ENCODE measurements around the gene KLHL29. TPM values are rescaled to one million over a fixed set of nuclear protein-coding genes. Genes with fewer than 3 reads are reported as not detected.

Gene KLHL29
- total and polyA plus RNA-seq, 10 donors: 1.5 to 30.5 (median 9.4) TPM

- Histone ChIP-seq H3K36me3 (peaks cover 0 to 37% (median 6%) of the 10 kb centered on the region in 6 donors), H3K27me3 (replicated peaks in 1 of 7) (no peaks in the 10 kb centered on the region), H3K9me3 (peaks cover 0 to 12% (median 0%) of the 10 kb centered on the region in 8 donors), H3K4me1 (no peaks in the 10 kb centered on the region), H3K4me3 (no peak overlapping the region), H3K27ac (no peak overlapping the region)
- DNase-seq: no peak
- TF ChIP-seq POLR2A (IDR thresholded peaks at IDR 0.05) (no peak), POLR2AphosphoS5 (IDR thresholded peaks at IDR 0.05) (no peak), CTCF (IDR thresholded peaks at IDR 0.05 in 8 of 11, conservative IDR thresholded peaks at IDR 0.05 in 3 of 11) (no peak)
- intact Hi-C loops (cut with DNase I; ENCODE audit: low total_unique reads): no loop called here
- WGBS, 5 donors: 79 to 83% (median 81%) methylated on average over 10 of the region's 10 CpGs
Measured at GRCh38 chr2:23645230-23645808, 260.3 kb downstream of the KLHL29 start.

- Histone ChIP-seq H3K4me1 (no peaks in the 10 kb centered on the region), H3K4me3 (no peak overlapping the region), H3K27ac (no peak overlapping the region), H3K36me3 (peaks cover 0 to 20% (median 3%) of the 10 kb centered on the region in 6 donors), H3K9me3 (peaks cover 0 to 16% (median 0%) of the 10 kb centered on the region in 8 donors), H3K27me3 (replicated peaks in 1 of 7) (no peaks in the 10 kb centered on the region)
- no peak for DNase-seq
- TF ChIP-seq CTCF (IDR thresholded peaks at IDR 0.05 in 8 of 11, conservative IDR thresholded peaks at IDR 0.05 in 3 of 11) (no peak), POLR2A (IDR thresholded peaks at IDR 0.05) (no peak), POLR2AphosphoS5 (IDR thresholded peaks at IDR 0.05) (peak in 1 of 3 donors; percentile 8)
- intact Hi-C loops (cut with DNase I; ENCODE audit: low total_unique reads): no loop called here
- 90 to 95% (median 92%) methylated on average over 12 to 13 of the region's 13 CpGs for WGBS, 5 donors
Measured at GRCh38 chr2:23647563-23647962, 262.6 kb downstream of the KLHL29 start.

GRCh38 chr2:23649303-23649702 lies 264.3 kb downstream of the KLHL29 start:
- H3K9me3 ChIP-seq: peaks cover 0 to 6% (median 0%) of the 10 kb centered on the region in 8 donors
- whole genome bisulfite sequencing, 5 donors: 77 to 91% (median 82%) methylated on average over 9 to 10 of the region's 10 CpGs
- DNase-seq: no peak
- peaks cover 0 to 8% (median 0%) of the 10 kb centered on the region in 6 donors for H3K36me3 ChIP-seq
- intact Hi-C loops (cut with DNase I; ENCODE audit: low total_unique reads): no loop called here
- TF ChIP-seq POLR2AphosphoS5 (IDR thresholded peaks at IDR 0.05) (no peak), POLR2A (IDR thresholded peaks at IDR 0.05) (no peak), CTCF (IDR thresholded peaks at IDR 0.05 in 8 of 11, conservative IDR thresholded peaks at IDR 0.05 in 3 of 11) (no peak)
- no peaks in the 10 kb centered on the region for H3K27me3 ChIP-seq (replicated peaks in 1 of 7)
- no peak overlapping the region for H3K27ac ChIP-seq
- no peaks in the 10 kb centered on the region for H3K4me1 ChIP-seq
- no peak overlapping the region for H3K4me3 ChIP-seq

GRCh38 chr2:23649819-23650218 lies 264.8 kb downstream of the KLHL29 start:
- no peak overlapping the region for H3K27ac ChIP-seq

More at GRCh38 chr2:23649819-23650218, 264.8 kb downstream of the KLHL29 start:
- 25 to 37% (median 33%) methylated on average over 4 to 7 of the region's 7 CpGs for WGBS, 5 donors
- Histone ChIP-seq H3K36me3 (peaks cover 0 to 6% (median 0%) of the 10 kb centered on the region in 6 donors), H3K4me3 (no peak overlapping the region), H3K9me3 (peaks cover 0 to 6% (median 0%) of the 10 kb centered on the region in 8 donors), H3K27me3 (replicated peaks in 1 of 7) (no peaks in the 10 kb centered on the region), H3K4me1 (no peaks in the 10 kb centered on the region)
- intact Hi-C loops (cut with DNase I; ENCODE audit: low total_unique reads): no loop called here
- TF ChIP-seq CTCF (IDR thresholded peaks at IDR 0.05 in 8 of 11, conservative IDR thresholded peaks at IDR 0.05 in 3 of 11): no peak
- no peak for TF ChIP-seq POLR2AphosphoS5 (IDR thresholded peaks at IDR 0.05)
- TF ChIP-seq POLR2A (IDR thresholded peaks at IDR 0.05): no peak
- no peak for DNase-seq
